ENCODE results near the gene CORO2B.

The CORO2B gene

DNA sequence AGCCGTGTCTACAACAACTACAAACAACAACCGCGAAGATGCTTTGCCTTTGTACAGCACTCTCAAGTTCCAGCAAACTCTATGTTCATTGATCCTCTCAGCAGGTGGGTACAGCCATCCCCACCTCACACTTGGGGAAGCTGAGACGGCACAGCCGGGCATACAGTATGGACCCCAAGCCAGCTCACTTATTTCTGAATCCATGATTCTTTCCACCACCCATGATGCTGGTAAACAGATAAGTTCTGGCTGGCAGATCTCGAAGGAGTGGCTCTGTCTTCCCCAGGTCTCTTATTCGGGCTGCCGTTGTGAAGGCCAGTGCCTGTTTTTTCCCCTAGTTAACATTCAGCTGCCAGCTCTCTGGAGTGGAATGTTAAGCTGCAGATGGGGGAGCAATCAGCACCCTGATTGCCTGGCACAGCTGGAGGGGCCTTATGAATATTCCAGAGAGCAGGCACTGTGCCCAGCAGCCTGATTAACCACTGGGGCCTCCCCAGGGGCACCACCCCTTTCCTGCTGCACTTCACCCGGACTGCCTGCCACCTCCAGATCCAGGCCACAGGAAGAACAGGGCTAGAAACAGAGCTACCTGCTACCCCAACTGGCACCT, 73.2 kb downstream of the CORO2B start:
- no peak for DNase-seq

GRCh38 chr15:68653031-68653635, 74.3 kb downstream of the CORO2B start:
- DNase-seq, result no peak

- DNase-seq, result no peak
These were observed 75.0 kb downstream of the CORO2B start for GRCh38 chr15:68653801-68654200.

GRCh38 chr15:68654786-68655560, 76.2 kb downstream of the CORO2B start:
- no peak for DNase-seq

- DNase-seq, result no peak
These were observed 77.1 kb downstream of the CORO2B start for GRCh38 chr15:68655686-68656437.

GRCh38 chr15:68656438-68656739, 77.6 kb downstream of the CORO2B start:
- no peak for DNase-seq

DNA sequence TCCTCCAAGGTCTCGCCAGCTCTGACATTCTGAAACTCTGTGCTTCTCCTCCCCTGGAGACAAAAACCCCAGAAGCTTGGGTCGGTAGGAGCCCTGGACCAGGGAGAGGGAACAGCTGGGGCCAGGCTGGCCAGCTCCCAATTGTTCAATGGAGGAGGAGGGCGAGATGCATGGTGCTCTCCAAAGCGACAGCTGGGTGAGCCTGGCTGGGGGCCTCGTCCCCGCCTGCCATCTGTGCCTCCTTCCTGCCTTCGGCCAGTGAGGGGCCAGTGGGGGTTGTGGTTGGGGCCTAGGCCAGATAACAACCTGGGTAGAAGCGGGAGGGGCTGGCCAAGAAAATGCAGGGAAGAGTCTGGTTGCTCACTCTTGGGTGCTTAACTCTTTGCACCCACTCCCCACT, 79.4 kb downstream of the CORO2B start:
- no peak for DNase-seq

GRCh38 chr15:68658641-68659358, 80.0 kb downstream of the CORO2B start:
- DNase-seq, result no peak

- DNase-seq, result no peak
These were observed 84.7 kb downstream of the CORO2B start for GRCh38 chr15:68663526-68663925.

- no peak for DNase-seq
These were observed 87.5 kb downstream of the CORO2B start for GRCh38 chr15:68666120-68666811.

- no peak for DNase-seq
These were observed 88.1 kb downstream of the CORO2B start for GRCh38 chr15:68666812-68667450.

GRCh38 chr15:68667800-68668625, 89.2 kb downstream of the CORO2B start:
- no peak for DNase-seq

- DNase-seq, result no peak
These were observed 90.3 kb downstream of the CORO2B start for GRCh38 chr15:68668926-68669600.

GRCh38 chr15:68672251-68672650, 93.5 kb downstream of the CORO2B start:
- DNase-seq, result no peak

GRCh38 chr15:68672781-68673205, 94.0 kb downstream of the CORO2B start:
- DNase-seq, result no peak

- no peak for DNase-seq
These were observed 96.2 kb downstream of the CORO2B start for GRCh38 chr15:68674975-68675374.

GRCh38 chr15:68676011-68676605, 97.3 kb downstream of the CORO2B start:
- DNase-seq, result no peak

DNA sequence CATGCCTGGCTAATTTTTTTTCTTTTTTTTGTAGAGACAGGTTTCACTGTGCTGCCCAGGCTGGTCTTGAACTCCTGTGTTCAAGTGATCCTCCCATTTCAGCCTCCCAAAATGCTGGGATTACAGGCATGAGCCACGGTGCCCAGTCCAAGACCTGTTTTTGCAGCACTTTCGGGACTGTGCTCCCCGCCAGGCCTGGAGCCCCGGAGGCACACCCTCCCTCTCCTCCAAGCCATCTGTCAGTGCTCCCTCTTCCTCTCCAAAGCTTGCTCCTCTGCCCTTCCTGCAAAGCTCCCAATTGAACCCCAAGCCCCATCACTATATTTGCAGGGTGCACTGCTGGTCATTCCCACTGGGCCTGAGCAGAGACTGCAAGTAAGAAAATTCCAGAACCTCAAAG, 98.1 kb downstream of the CORO2B start:
- DNase-seq, result no peak

- DNase-seq, result no peak
These were observed 99.2 kb downstream of the CORO2B start for GRCh38 chr15:68677996-68678395.

DNA sequence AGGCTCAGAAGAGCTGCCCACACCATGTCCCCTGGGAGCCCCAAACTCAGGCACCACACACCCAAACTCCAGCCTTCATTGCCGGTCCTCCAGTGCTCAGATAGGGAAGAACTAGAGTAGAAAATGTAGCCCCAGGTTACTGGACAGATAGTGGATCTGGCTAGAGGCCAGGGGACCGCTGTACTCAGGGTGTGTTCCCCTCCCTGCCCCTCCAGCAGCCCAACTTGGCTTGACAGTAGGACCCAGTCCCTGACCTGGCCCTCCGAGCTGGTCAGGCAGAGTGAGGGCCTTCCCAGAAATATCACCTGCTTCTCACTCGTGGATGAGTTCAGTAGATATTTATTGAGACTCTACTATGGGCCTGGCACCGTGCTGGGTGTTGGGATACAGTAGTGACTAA, 100.0 kb downstream of the CORO2B start:
- no peak for DNase-seq
